Prostate gland (tissue), 2 donors: Measurements from ENCODE around the gene CELA2A.

Experiments
- CTCF ChIP-seq, 4 experiments: fragments of 200-600 bp in 2 of 4; fragments of 450-650 bp in 2 of 4; sonication (generic) in 2 of 4; IDR thresholded peaks; 1 replicate in 3 of 4; 2 replicates in 1 of 4; pipeline ENCODE4 v1.5.1; 2016 to 2019; ENCODE audit warnings: antibody characterized with exemption in 4 of 4, mild to moderate bottlenecking in 2 of 4, moderate library complexity in 2 of 4
- POLR2A ChIP-seq: fragments of 450-650 bp; IDR thresholded peaks from one replicate; pipeline ENCODE4 v1.6.1; 2016; ENCODE audit warnings: antibody characterized with exemption, mild to moderate bottlenecking
- POLR2AphosphoS5 ChIP-seq: sonication (generic); formaldehyde crosslinking; IDR thresholded peaks from one replicate; pipeline ENCODE4 v1.6.1; 2017; ENCODE audit warnings: antibody characterized with exemption

GRCh38 chr1:15509586-15509985 is 53.1 kb downstream of the CELA2A start:
- TF ChIP-seq CTCF (IDR thresholded peaks at IDR 0.05) (no peak), POLR2A (no peak), POLR2AphosphoS5 (no peak)
